ENCODE measurements around the gene ODC1.

Gene ODC1

DNA sequence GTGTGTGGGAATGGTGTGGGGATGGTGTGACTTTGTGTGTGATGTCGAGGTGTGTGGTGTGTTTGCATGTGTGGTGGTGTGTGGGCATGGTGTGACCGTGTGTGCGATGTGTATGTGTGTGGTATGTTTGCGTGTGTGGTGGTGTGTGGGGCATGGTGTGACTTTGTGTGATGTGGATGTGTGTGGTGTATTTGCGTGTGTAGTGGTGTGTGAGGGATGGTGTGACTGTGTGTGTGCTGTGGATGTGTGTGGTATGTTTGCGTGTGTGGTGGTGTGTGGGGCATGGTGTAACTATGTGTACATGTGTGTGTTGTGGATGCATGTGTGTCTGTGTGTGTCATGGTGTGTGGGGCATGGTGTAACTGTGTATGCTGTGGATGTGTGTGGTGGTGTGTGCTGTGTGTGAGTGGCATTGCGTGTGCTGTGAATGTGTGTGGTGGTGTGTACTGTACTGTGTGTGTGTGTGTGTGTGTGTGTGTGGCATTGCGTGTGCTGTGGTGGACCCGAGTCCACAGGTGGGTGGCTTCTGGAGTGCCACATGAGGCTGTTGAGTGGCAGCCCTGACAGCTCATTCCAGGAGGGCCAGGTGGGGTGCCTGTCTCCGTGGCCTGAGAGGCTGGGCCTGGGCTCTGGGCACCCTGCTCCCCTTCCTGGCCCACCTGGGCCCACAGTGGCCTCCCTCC lies 14.7 kb downstream of the ODC1 start:
- no peak for DNase-seq

GRCh38 chr2:10432311-10433181 lies 15.6 kb downstream of the ODC1 start:
- DNase-seq, result no peak

DNA sequence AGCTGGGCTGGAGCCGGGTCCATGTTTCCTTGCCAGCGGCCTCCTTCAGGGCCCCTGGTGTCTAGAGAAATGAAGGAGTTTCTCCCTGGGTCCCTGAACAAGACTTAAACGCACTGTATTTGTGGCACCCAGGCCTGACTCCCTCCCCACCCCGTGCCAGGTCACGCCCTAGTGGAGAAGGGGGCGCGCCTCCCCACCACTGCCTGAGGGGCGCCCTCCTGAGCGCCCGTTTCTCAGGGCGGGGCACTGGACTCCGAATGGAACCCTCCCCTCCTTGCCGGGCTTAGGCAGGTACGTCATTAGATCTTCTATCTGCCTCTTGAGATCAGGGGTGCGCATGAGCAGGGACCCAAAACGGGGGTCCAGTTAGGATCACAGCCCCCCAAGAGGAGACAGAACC lies 16.3 kb downstream of the ODC1 start:
- no peak for DNase-seq

DNA sequence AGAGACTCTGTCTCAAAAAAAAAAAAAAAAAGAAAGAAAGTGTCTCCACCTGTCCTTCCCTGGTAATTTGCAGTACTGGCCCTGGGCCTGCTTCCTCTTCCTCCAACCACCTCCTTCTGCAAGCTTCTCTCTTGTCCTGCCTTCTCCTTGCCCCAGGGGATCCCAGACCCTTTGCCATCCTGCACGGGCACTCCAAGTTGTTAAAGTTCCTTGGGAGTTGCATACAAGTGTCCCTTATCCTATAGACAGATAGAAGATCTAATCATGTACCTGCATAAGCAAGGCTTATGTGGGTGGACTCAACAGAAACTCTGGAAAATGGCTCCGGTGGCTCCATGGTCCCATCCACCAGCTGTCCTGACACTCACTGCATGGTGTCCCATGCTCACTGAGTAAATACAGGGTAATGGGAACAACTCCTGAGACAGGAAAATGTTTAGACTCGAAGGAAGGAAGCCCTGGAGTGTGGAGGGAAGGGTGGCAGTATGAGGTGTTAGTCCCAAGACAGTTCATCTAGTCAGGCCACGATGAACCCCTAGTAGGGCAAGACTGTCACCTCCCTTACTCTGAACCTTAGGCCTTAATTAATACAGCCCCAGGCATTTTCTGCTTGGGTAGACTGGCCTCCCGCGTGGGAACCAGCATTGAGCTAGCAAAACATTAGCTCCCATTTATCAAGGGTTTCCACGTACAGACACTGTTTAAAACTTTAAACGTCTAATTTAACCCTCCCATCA lies 17.1 kb downstream of the ODC1 start:
- DNase-seq, result no peak

- no peak for DNase-seq
Observed at GRCh38 chr2:10428924-10429323, 19.2 kb downstream of the ODC1 start.

GRCh38 chr2:10428355-10428754 lies 19.8 kb downstream of the ODC1 start:
- no peak for DNase-seq

- no peak for DNase-seq
Observed at GRCh38 chr2:10427618-10427949, 20.5 kb downstream of the ODC1 start.

DNA sequence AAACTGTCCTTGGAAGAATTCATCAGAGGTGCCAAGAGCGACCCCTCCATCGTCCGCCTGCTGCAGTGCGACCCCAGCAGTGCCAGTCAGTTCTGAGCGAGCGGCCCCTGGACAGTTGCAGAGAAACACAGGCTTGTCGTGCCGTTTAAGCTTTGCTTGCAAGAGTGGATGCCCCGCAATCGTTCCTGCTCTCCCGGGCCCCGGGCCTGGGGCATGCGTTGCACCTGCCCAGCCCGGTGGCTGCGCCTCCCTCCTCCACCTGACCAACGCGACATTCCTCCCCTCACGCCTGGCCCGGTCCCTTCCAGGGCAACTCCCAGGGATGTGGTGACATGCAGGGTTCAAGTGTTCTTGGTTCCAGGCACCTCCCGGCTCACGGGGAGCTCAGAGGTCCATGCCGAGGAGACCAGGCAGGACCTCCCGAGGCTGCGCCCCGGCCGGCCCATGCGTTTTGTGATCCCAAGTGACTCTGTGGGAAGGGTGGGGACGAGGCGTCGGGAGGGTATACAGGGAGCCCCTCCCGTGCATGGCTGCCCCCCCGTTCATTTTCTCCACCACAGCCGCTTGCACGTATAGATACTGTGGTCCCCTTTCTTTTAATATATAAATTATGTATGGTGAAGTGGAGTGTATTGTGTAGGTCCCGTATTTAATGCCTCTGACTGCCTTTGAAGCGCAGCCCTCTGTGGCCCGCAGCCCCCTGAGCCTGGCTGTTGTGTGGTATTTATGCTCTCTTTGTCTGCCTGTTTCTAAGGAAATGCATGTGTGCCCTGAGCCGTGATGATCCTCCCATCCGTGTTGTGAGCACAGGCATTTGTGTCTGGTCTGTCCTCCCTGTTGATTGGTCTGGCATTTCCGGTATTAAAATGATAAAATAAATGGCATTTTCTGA lies 21.2 kb downstream of the ODC1 start:
- no peak for DNase-seq

DNA sequence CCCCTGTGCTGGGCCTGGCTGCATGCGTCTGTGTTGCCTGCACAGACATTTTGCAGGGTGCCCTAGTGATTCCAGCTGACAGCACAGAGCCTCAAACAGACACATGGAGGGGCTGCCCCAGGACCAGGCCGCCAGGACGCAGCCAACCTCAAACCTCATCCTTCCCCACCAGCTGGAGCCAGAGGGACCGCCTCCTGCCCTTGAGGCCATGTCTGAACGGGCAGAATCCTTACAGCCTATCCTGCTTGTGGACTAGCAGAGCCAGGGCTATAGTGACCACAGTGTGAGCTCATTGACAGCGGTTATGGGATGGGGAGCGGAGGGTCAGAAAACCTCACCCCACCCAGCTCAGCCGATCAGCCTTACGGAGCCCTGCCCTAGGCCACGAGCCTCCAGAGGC lies 22.4 kb downstream of the ODC1 start:
- DNase-seq, result no peak

DNA sequence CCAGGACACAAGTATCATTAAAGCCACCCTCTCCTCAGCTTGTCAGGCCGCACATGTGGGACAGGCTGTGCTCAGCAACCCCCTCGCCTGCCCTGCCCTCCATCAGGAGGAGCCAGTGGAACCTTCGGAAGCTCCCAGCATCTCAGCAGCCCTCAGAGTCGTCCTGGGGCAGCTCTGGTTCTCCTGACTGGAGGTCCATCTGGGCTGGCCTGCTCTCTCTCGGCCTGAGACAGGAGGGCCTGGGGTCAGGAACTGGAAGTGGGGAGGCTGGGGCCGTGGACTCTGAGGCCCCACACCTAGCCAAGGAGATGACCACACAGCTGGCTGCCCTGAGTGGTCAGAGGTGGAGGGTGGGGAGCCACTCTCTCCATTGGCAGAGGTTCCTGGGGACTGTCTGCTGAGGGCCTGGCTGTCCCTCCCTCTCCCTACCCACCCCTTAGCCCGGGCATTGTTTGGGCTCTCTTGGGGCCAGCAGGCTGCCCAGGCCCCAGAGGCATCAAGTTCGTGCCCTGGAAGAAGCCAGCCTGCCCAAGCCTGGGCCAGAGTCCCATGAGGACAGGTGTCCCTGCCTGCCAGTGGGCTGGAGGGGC lies 23.1 kb downstream of the ODC1 start:
- DNase-seq, result no peak

GRCh38 chr2:10424051-10424450 lies 24.1 kb downstream of the ODC1 start:
- no peak for DNase-seq

- DNase-seq, result no peak
Observed at GRCh38 chr2:10423400-10423774, 24.7 kb downstream of the ODC1 start.

DNA sequence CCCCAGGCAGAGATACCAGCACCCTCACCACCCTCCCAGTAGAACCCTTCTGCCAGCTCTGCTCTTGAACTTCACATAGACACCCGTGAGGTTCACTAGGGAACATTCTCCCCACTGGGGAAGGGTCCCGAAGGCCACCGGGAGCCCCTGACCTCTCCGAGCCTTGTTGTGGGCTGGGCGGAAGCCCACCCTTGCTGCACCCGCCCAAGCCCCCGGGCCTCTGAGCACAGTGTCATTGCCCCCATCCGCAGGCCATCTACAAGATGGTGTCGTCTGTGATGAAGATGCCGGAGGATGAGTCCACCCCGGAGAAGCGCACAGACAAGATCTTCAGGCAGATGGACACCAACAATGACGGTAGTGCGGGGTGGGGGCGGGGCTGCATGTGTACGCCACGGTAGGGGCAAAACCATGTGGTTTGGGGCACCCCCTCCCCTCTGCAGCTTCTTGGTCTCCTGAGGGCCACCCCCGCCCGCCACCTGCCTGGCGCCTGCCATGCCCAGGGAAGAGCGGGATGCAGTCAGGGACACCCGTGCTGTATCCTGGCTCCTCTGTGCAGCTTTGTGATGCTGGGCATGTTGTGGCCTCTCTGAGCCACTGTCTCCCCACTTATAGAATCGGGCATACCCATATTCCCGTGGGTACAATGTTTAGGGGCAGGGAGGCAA lies 25.3 kb downstream of the ODC1 start:
- no peak for DNase-seq

DNA sequence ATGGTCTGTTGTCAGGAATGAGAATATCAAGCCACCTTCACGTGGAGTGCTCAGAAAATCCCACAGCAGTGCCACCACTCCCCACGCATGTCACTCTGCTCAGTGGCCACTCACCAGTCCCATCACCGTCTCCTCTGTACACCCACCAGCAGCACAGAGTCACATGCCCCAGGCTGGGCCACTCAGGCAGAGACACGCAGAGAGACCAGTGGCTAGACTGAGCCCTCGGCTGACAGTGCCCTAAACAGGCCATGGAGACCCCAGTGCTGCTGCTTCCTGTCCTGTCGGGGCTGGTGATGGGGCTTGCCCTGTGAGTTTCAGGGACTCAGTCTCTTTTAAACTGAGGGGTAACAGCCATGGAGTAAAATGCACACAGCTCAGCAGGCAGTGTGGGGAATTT lies 25.9 kb downstream of the ODC1 start:
- DNase-seq, result no peak

DNA sequence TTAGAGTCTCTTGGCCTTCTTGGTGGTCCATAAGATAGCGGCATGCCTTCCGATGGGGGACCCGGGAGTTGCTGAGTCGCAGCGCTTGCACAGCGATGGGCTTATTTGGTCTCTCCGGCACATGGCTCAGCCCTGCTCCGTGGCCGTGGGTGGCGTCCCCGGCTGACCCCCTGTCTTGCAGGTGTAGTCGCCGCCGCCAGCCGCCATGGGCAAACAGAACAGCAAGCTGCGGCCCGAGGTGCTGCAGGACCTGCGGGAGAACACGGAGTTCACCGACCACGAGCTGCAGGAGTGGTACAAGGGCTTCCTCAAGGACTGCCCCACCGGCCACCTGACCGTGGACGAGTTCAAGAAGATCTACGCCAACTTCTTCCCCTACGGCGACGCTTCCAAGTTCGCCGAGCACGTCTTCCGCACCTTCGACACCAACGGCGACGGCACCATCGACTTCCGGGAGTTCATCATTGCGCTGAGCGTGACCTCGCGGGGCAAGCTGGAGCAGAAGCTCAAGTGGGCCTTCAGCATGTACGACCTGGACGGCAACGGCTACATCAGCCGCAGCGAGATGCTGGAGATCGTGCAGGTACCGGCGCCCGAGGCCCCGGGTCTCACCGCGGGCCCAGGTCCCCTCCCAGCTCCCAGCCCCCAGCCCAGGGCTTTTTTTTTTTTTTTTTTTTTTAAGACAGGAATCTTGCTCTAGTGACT lies 28.4 kb downstream of the ODC1 start:
- DNase-seq, result no peak

DNA sequence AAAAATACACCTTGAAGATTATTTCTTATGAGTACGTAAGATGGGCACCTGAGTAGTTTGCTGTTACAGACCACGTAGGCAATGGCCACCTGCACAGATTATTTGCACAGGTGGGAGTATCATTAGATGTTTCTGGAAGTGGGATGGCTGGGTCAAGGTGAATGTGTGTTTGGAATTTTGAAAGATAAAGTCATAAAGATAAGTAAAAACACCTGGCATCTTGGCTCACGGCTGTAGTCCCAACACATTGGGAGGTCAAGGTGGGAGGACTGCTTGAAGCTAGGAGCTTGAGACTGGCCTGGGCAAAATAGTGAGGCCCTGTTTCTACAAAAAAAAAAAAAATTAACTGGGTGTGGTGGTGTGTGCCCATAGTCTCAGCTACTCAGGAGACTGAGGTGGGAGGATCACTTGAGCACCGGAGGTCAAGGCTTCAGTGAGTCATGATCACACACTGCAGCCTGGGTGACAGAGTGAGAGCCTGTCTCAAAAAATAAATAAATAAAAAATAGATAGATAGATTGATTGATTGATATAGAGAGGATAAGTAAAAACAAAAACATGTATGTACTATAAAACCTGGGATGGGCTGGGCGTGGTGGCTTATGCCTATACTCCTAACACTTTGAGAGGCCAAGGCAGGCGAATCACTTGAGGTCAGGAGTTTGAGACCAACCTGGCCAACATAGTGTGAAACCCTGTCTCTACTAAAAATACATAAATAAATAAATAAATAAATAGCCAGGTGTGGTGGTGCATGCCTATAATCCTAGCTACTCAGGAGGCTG lies 30.4 kb downstream of the ODC1 start:
- no peak for DNase-seq

DNA sequence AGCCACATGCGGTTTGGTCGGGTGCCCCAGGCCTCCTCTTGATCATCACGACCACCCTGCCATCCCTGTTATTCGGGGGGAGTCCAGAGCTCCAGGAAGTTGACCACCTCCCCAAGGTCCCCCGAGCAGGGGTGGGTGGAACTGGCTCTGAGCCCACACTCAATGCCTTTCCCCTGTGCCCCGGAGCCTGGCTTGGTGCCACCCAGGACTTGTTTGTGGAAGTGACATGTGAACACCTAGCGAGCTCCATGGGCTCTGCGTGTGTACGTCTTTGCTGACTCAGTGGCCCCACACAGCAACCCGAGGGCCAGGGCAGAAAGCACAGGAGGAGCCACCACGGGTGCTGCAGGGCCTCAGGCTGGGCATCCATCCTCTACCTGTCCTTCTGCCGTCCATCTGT lies 32.5 kb downstream of the ODC1 start:
- DNase-seq, result no peak

DNA sequence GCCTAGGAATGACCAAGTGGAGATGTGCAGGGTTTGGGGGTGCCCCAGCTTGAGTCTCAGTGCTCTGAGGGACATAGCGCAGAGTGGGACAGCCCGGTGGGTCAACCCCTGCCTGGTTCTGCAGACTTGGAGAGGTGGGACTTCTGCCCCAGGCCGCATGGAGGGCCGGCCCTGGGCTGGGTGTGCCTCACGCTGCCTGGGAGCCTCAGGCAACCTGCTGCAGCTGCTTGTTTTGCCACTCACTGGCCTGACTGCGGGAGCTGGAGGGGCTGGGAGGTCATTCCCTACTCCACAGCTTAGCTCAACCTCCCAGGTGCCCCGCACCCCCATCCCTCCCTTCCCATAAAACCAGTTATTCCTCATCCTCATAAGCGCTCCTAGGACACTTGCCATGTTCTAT lies 33.1 kb downstream of the ODC1 start:
- no peak for DNase-seq

GRCh38 chr2:10414591-10414990 lies 33.5 kb downstream of the ODC1 start:
- DNase-seq, result no peak

DNA sequence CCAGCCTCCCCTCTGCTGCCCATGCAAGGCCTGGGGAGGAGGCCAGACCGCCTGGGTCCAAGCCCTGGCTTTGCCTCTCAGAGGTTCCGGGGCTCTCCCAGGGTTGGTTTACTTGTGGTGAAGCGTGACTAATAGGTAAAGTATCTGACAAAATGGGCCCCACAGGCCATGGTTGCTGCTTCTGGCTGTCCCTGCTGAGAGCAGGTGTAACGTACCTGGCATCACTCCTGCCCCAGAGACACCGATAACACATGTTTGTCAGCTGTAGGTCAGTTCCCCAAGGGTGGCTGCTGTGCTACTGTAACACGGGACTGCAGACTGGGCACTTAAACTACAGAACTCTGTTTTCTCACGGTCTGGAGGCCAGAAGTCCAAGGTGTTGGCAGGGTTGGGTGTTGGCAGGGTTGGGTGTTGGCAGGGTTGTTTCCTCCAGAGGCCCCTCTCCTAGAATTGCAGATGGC lies 34.1 kb downstream of the ODC1 start:
- DNase-seq, result no peak

Data from activated CD4-positive, CD25-positive, alpha-beta regulatory T cell treated with anti-CD3 and anti-CD28 coated beads, Interleukin-2, amount 50 U/mL, for 72 hours (primary cell).